Heart right ventricle (tissue), 16 donors: ENCODE results near the gene OR2M7. TPM values are rescaled to one million over a fixed set of nuclear protein-coding genes. Genes with fewer than 3 reads are reported as not detected.

Source experiments
- ATAC-seq, 8 donors: fragments of 200-7000 bp; cut with Tn5 transposase; one replicate each; pipeline ENCODE4 v1.9.1; 2020; ENCODE audit warnings: mild to moderate bottlenecking in 8 of 8, moderate library complexity in 8 of 8, moderate number of reproducible peaks in 1 of 8
- DNase-seq, 2 donors: peaks; one replicate each; pipeline ENCODE4 v3.0.0-alpha.2; 2020
- H3K27ac ChIP-seq, 10 donors: fragments of 200-600 bp; sonication (generic) in 2 of 10; one replicate each; pipeline versions ENCODE4 v1.5.0 to v1.8.0; 2020 to 2022; ENCODE audit warnings: mild to moderate bottlenecking in 3 of 10
- H3K27me3 ChIP-seq, 7 donors: fragments of 200-600 bp; one replicate each; pipeline ENCODE4 v1.8.0; 2021 to 2022; ENCODE audit warnings: mild to moderate bottlenecking in 2 of 7
- H3K36me3 ChIP-seq, 9 donors: fragments of 200-600 bp; sonication (generic) in 1 of 9; one replicate each; pipeline versions ENCODE4 v1.5.0 to v1.8.0; 2020 to 2022; ENCODE audit warnings: mild to moderate bottlenecking in 2 of 9
- H3K4me1 ChIP-seq, 9 donors: fragments of 200-600 bp; sonication (generic) in 1 of 9; one replicate each; pipeline versions ENCODE4 v1.5.0 to v1.8.0; 2020 to 2022; ENCODE audit warnings: mild to moderate bottlenecking in 4 of 9
- H3K4me3 ChIP-seq, 10 donors: fragments of 200-600 bp; sonication (generic) in 2 of 10; one replicate each; pipeline versions ENCODE4 v1.5.0 to v1.8.0; 2020 to 2022; ENCODE audit warnings: mild to moderate bottlenecking in 7 of 10, moderate library complexity in 2 of 10
- H3K9me3 ChIP-seq, 11 donors: fragments of 200-600 bp in 10 of 11; sonication (generic) in 2 of 11; one replicate each; pipeline versions ENCODE4 v1.5.0 to v1.8.0; 2013 to 2022; ENCODE audit warnings: mild to moderate bottlenecking in 2 of 11, control low read depth in 1 of 11, moderate library complexity in 1 of 11
- WGBS, 2 donors: extraction: QIAGEN DNeasy Blood & Tissue Kit; methylation state at CpG; one replicate each; pipeline ENCODE4 v1.1.7; 2013; ENCODE audit warnings: inconsistent platforms in 1 of 2; 5-methylcytosine and 5-hydroxymethylcytosine counted together
- intact Hi-C, 10 donors: fragments of 100-400 bp; cut with DNase I; formaldehyde crosslinking; loops; one replicate each; pipeline versions ENCODE4 v1.11.1 to v1.14.2; 2022
- polyA plus RNA-seq, 2 donors: library from polyadenylated mRNA; stranded (reverse); fragments of 200-250 nt; gene quantifications; one replicate each; pipeline ENCODE4 v1.2.3, GENCODE V29; 2013
- total RNA-seq, 10 donors: library from RNA; stranded (reverse); fragmentation: NEBNext Ultra II Directional in 3 of 10; extraction: Animal tissue kit (Norgen Biotek cat#: 25700) in 3 of 10; gene quantifications; one replicate each; pipeline versions ENCODE4 v1.2.1 to v1.2.4, GENCODE V29; 2021 to 2023
- TF ChIP-seq, protein P1 (sequence below), 9 donors: fragments of 200-600 bp; sonication (generic) in 2 of 9; IDR thresholded peaks; one replicate each; pipeline versions ENCODE4 v1.5.0 to v1.8.0; 2021 to 2022; ENCODE audit warnings: antibody characterized with exemption in 9 of 9, mild to moderate bottlenecking in 5 of 9, moderate library complexity in 1 of 9
- donor health status: Arrhythmogenic right ventricular cardiomyopathy.
- donor health status: ischemic (EF 13 %, LVEDD 7.1; RV severe dilation, severe dysfunction).
- donor health status: healthy with polysubstance abuse.
- donor health status: DM: no; HTN: yes; CAD: no.
- donor health status: DM: no; HTN: no; CAD: no.
- donor health status: ischemic (EF 25% LVEDD 6.9; RV normal size, moderate dysfunction).
- donor health status: ischemic (EF 25% LVEDD 5.7; RV mildly dilated, moderate dysfunction).
- donor health status: healthy.
- donor health status: DM: yes; HTN: yes; CAD: no.
- donor health status: Ischemic cardiomyopathy.
- donor health status: ischemic (EF 35%, LVEDD 5.7; RV mildly dilated, moderate dysfunction).
- donor health status: nonischemic (EF 11% LVEDD 7.7; RV severe dilation, severe dysfunction).
- donor health status: DM: yes; HTN: yes; CAD: no.
- donor health status: PGD.
- donor health status: ischemic (EF 29% LVEDD 5.4; RV normal size, mild dysfunction).
- donor health status: nonischemic (EF 23%, LVEDD 6.1; RV moderate dilation, normal function).

The OR2M7 gene
- total and polyA plus RNA-seq, 12 donors = not detected

GRCh38 chr1:248361121-248361715 lies 36.9 kb upstream of the OR2M7 start, which contains the start of gene OR2T4:
TSS of gene OR2T4 (plus strand) at chr1:248361665. CDS start at chr1:248361665, 0 bp downstream.
- Histone ChIP-seq H3K27me3 (peaks cover 0 to 9% (median 0%) of the 10 kb centered on the region in 7 donors), H3K9me3 (peaks cover 0 to 24% (median 7%) of the 10 kb centered on the region in 11 donors), H3K36me3 (no peaks in the 10 kb centered on the region), H3K27ac (no peak within 1 kb of the TSS), H3K4me1 (no peaks in the 10 kb centered on the region), H3K4me3 (no peak within 1 kb of the TSS)
- no peak for ATAC-seq
- intact Hi-C loops = no loop called here
- DNase-seq = no peak
- TF ChIP-seq, protein P1, sequence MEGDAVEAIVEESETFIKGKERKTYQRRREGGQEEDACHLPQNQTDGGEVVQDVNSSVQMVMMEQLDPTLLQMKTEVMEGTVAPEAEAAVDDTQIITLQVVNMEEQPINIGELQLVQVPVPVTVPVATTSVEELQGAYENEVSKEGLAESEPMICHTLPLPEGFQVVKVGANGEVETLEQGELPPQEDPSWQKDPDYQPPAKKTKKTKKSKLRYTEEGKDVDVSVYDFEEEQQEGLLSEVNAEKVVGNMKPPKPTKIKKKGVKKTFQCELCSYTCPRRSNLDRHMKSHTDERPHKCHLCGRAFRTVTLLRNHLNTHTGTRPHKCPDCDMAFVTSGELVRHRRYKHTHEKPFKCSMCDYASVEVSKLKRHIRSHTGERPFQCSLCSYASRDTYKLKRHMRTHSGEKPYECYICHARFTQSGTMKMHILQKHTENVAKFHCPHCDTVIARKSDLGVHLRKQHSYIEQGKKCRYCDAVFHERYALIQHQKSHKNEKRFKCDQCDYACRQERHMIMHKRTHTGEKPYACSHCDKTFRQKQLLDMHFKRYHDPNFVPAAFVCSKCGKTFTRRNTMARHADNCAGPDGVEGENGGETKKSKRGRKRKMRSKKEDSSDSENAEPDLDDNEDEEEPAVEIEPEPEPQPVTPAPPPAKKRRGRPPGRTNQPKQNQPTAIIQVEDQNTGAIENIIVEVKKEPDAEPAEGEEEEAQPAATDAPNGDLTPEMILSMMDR (IDR thresholded peaks at IDR 0.05) = no peak
- 24 to 50% methylated on average over 3 of the region's 3 CpGs for WGBS, 2 donors

- no peaks in the 10 kb centered on the region for H3K36me3 ChIP-seq
- no peak overlapping the region for H3K27ac ChIP-seq
- peaks cover 0 to 9% (median 0%) of the 10 kb centered on the region in 7 donors for H3K27me3 ChIP-seq
- no peak overlapping the region for H3K4me3 ChIP-seq
- peaks cover 0 to 11% (median 1%) of the 10 kb centered on the region in 11 donors for H3K9me3 ChIP-seq
- no peaks in the 10 kb centered on the region for H3K4me1 ChIP-seq
- TF ChIP-seq, protein P1 (IDR thresholded peaks at IDR 0.05) = no peak
- 66 to 77% methylated on average over 3 of the region's 3 CpGs for WGBS, 2 donors
- ATAC-seq (no peak), DNase-seq (no peak)
- intact Hi-C loops = no loop called here
Observed at GRCh38 chr1:248359415-248359814, 35.0 kb upstream of the OR2M7 start.

GRCh38 chr1:248348475-248348874 lies 24.1 kb upstream of the OR2M7 start, which contains the start of gene OR14C36:
TSS of gene OR14C36 (plus strand) at chr1:248348775. CDS start at chr1:248348775, 0 bp downstream.
- Histone ChIP-seq H3K27me3 (no peaks in the 10 kb centered on the region), H3K9me3 (no peaks in the 10 kb centered on the region), H3K36me3 (no peaks in the 10 kb centered on the region), H3K4me1 (no peaks in the 10 kb centered on the region), H3K27ac (no peak within 1 kb of the TSS), H3K4me3 (no peak within 1 kb of the TSS)
- DNase-seq = no peak
- ATAC-seq = no peak
- intact Hi-C loops = no loop called here
- TF ChIP-seq, protein P1 (IDR thresholded peaks at IDR 0.05) = no peak
- WGBS, 2 donors = 55 to 65% methylated on average over 4 of the region's 4 CpGs

- no peaks in the 10 kb centered on the region for H3K36me3 ChIP-seq
- DNase-seq (no peak), ATAC-seq (no peak)
- no peaks in the 10 kb centered on the region for H3K9me3 ChIP-seq
- no peak overlapping the region for H3K27ac ChIP-seq
- TF ChIP-seq, protein P1 (IDR thresholded peaks at IDR 0.05) = no peak
- intact Hi-C loops = no loop called here
- H3K27me3 ChIP-seq = no peaks in the 10 kb centered on the region
- WGBS, 2 donors = 40 to 42% methylated on average over 3 of the region's 3 CpGs
- no peak overlapping the region for H3K4me3 ChIP-seq
- no peaks in the 10 kb centered on the region for H3K4me1 ChIP-seq
Observed at GRCh38 chr1:248343451-248343850, 19.1 kb upstream of the OR2M7 start.
